GM08714 (cell line): ENCODE results near the gene LEF1.

Experiments used
- H3K4me3 ChIP-seq: fragments of 200-500 bp; sonication (Bioruptor generic); 2 replicates; pipeline ENCODE4 v1.5.1; 2014; ENCODE audit warnings: mild to moderate bottlenecking, low read length, inconsistent platforms
- ZNF274 ChIP-seq: IDR thresholded peaks from 2 replicates; pipeline ENCODE4 v1.6.1; 2012; ENCODE audit warnings: mild to moderate bottlenecking, low read depth, low read length

LEF1 gene

DNA sequence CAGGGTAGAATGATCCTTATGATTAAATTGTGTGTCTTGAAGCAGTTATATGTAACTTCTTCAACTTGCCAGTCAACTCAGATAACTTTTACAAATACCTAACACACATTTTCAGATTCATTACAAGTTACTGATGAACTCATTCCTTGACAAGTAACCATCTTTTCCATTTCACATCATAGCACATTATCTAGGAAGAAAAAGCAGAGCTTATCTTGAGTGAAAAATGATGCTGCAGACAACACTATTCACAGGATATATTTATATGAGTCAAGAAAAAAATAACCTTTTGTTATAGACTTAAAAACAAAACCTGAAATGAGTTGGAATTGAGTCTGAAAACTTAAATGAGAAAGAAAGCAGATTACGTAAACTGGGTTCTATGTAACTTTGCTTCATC, 68.9 kb downstream of the LEF1 start:
- no peak for TF ChIP-seq ZNF274

GRCh38 chr4:108097990-108098553, 70.7 kb downstream of the LEF1 start:
- no peak overlapping the region for H3K4me3 ChIP-seq
- TF ChIP-seq ZNF274, result no peak

More for the DNA sequence above, 68.9 kb downstream of the LEF1 start:
- no peak overlapping the region for H3K4me3 ChIP-seq

- H3K4me3 ChIP-seq, result no peak overlapping the region
- no peak for TF ChIP-seq ZNF274
Observed at GRCh38 chr4:108094923-108095482, 73.7 kb downstream of the LEF1 start.

- H3K4me3 ChIP-seq, result no peak overlapping the region
Observed at GRCh38 chr4:108094131-108094530, 74.6 kb downstream of the LEF1 start.

DNA sequence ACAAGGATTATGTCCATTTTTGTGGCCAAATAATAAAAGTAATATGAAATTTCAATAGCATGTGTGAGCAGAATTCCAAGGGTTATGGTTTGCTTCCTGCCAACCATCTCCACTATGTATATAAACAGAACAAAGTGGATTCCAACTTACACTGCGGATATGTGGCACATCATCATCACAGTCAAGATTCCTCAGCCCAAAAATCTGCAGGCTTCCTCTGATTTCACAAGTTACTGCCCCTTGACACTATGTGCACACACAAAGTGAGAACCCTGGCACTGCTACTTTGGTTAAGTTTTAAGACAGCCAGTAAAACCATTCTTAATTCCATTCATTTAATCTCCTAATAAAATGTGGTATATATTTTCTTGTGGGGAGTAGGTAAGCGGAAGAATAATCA, 76.4 kb downstream of the LEF1 start:
- no peak overlapping the region for H3K4me3 ChIP-seq
- TF ChIP-seq ZNF274, result no peak

More at GRCh38 chr4:108094131-108094530, 74.6 kb downstream of the LEF1 start:
- no peak for TF ChIP-seq ZNF274

DNA sequence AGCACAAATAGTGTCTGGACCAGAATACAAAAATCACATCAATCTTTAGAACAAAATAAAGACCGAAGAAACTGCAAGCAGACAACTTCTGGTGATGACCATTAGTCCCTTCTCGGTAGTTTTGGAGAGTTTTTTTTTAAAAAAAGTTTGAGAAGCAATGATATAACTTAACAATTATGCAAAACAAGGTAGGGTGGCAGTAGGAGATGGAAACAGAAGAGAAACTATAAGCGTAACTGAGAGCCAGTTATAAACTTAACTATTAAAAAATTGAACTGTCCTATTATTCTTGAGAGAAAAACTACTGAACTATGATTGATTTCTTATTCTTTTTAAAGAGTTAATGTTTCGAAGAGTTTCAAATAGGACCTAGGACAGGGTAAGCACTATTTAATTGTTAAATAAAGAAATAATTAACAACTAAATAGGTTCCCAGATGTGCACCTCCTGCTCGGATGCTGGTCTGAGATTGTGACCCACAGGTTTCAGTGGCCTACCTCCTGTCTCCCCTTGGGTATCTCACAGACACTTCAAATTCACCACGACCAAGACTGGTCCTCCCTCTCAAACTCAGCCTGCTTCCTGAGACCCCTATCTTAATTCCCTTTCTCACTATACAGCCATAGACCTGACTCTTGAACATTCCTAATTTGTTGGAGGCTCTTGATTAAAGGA, 81.3 kb downstream of the LEF1 start:
- H3K4me3 ChIP-seq, result no peak overlapping the region
- TF ChIP-seq ZNF274, result no peak

DNA sequence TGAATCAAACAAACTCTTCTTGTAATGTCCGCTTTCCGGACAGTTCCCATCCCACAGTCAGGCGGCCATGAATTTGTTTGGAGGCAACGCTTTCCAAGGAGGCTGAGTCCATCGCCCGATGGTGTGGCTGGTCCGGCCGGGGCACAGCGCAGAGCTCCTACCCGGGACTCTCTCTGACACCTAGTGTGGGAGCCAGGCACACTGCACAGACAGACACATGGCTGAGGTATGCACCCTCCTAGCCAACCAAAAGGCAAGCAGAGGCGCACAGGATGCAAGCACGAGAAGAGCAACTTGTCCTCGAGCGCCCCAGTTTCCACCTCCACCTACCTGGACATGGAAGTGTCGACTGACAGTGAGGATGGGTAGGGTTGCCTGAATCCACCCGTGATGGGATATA, 87.5 kb downstream of the LEF1 start:
- no peak overlapping the region for H3K4me3 ChIP-seq
- TF ChIP-seq ZNF274, result no peak

DNA sequence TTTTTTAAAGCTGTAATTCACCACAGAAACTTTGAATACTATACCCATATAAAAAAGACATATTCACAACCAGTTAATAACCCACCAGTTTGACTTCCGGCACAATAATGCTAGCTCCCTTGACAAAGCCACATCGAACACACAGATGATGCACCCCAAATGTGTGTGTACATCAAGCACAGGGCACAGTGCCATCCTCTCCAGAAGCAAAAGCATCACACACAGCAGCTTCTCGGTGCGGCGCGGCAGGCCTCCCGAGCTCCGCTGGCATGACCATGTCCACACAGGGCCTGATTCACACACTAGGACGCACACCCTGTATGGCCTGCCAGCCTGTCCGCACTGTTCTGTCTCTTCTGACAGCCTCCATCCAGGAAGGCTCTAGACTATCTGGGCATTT, 88.0 kb downstream of the LEF1 start:
- H3K4me3 ChIP-seq, result no peak overlapping the region
- TF ChIP-seq ZNF274, result no peak

- no peak overlapping the region for H3K4me3 ChIP-seq
- no peak for TF ChIP-seq ZNF274
Observed at GRCh38 chr4:108078024-108078733, 90.6 kb downstream of the LEF1 start.

DNA sequence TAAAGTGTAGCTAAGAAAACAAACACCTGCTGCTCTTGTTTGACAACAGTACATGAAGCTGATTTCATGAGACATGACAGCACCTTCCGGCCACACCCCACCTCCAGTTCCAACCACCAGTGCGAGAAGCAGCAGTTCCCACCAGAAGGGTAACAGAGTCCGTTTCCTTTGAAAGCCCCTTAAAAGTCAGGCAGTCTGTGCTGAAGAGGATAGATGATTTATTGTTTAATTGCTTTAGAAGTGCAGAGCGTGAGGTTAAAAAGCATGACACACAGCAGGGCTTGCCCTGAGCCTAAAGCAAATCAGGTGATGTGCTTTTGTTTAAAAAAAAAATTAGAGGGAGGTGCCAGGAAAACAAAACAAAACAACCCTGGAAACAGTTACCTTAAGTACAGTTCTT, 96.4 kb downstream of the LEF1 start:
- no peak overlapping the region for H3K4me3 ChIP-seq
- TF ChIP-seq ZNF274, result no peak

- TF ChIP-seq ZNF274, result no peak
- H3K4me3 ChIP-seq, result no peak overlapping the region
Observed at GRCh38 chr4:108070775-108071174, 98.0 kb downstream of the LEF1 start.

- TF ChIP-seq ZNF274, result no peak
- H3K4me3 ChIP-seq, result no peak overlapping the region
Observed at GRCh38 chr4:108068442-108068841, 100.3 kb downstream of the LEF1 start.

GRCh38 chr4:108060686-108061321, 107.9 kb downstream of the LEF1 start:
- H3K4me3 ChIP-seq, result no peak overlapping the region
- no peak for TF ChIP-seq ZNF274

DNA sequence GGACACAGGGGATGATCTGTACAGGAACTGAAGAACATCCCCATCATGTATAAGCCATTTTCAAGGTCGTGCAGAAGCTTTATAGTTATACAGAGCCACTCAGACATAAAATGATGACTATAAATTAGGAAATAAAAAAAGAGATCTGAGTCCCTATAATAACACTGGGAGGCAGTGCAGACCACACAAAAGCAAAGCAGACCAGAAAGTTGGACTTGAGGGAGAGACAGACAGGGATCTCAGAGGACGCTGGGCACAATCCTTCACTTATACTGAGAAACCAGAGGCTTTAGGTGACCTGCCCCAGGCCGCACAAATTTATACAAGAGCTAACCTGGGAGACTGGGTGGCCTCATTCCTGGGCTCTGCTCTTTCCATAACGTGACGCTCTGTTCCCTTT, 108.6 kb downstream of the LEF1 start:
- no peak for TF ChIP-seq ZNF274

More for the DNA sequence above, 108.6 kb downstream of the LEF1 start:
- H3K4me3 ChIP-seq, result no peak overlapping the region
